ENCODE results near the gene RANBP17. TPM values are rescaled to one million over a fixed set of nuclear protein-coding genes. Genes with fewer than 3 reads are reported as not detected.

RANBP17 gene
- total RNA-seq, 2 donors from 2014 or later: 26.6 to 28.0 TPM

- no peak overlapping the region for H3K27ac ChIP-seq (ENCODE audit: low read depth, low read length)
- peaks cover 35% of the 10 kb centered on the region for H3K27me3 ChIP-seq (ENCODE audit: control insufficient read depth, insufficient read depth, low read length, poor library complexity, severe bottlenecking)
- Mint-ChIP-seq H3K4me3 (no peak overlapping the region), H3K27ac (no peak overlapping the region), H3K4me1 (peaks cover 2% of the 10 kb centered on the region), H3K9me3 (no peaks in the 10 kb centered on the region), H3K27me3 (ENCODE audit: insufficient read depth) (peaks cover 32% of the 10 kb centered on the region), H3K36me3 (ENCODE audit: low read depth) (no peaks in the 10 kb centered on the region)
- TF ChIP-seq CTCF (conservative IDR thresholded peaks at IDR 0.05): no peak
- H3K4me1 ChIP-seq (ENCODE audit: control insufficient read depth, insufficient read depth, low read length): no peaks in the 10 kb centered on the region
- H3K36me3 ChIP-seq (ENCODE audit: control insufficient read depth, insufficient read depth, low read length): no peaks in the 10 kb centered on the region
- no peak overlapping the region for H3K4me3 ChIP-seq (ENCODE audit: low read length)
- DNase-seq: no peak
- H3K9me3 ChIP-seq (ENCODE audit: control insufficient read depth, low read length): no peaks in the 10 kb centered on the region
- H3K9ac ChIP-seq (ENCODE audit: extremely low read depth, low read length, poor library complexity, severe bottlenecking): no peak overlapping the region
Observed at GRCh38 chr5:171340042-171340441, 478.2 kb downstream of the RANBP17 start.

GRCh38 chr5:171340491-171340890 is 478.7 kb downstream of the RANBP17 start:
- Mint-ChIP-seq H3K4me3 (no peak overlapping the region), H3K36me3 (ENCODE audit: low read depth) (no peaks in the 10 kb centered on the region), H3K27me3 (ENCODE audit: insufficient read depth) (peaks cover 28% of the 10 kb centered on the region), H3K9me3 (no peaks in the 10 kb centered on the region), H3K27ac (no peak overlapping the region), H3K4me1 (peaks cover 2% of the 10 kb centered on the region)
- H3K9ac ChIP-seq (ENCODE audit: extremely low read depth, low read length, poor library complexity, severe bottlenecking): no peak overlapping the region
- no peaks in the 10 kb centered on the region for H3K36me3 ChIP-seq (ENCODE audit: control insufficient read depth, insufficient read depth, low read length)
- H3K4me3 ChIP-seq (ENCODE audit: low read length): no peak overlapping the region
- no peak for TF ChIP-seq CTCF (conservative IDR thresholded peaks at IDR 0.05)
- 72 to 85% methylated on average over 3 to 6 of the region's 6 CpGs for WGBS, 2 experiments (ENCODE audit: insufficient coverage in 1 of 2, insufficient read length in 1 of 2)
- peaks cover 30% of the 10 kb centered on the region for H3K27me3 ChIP-seq (ENCODE audit: control insufficient read depth, insufficient read depth, low read length, poor library complexity, severe bottlenecking)
- no peaks in the 10 kb centered on the region for H3K9me3 ChIP-seq (ENCODE audit: control insufficient read depth, low read length)
- DNase-seq: no peak
- H3K27ac ChIP-seq (ENCODE audit: low read depth, low read length): no peak overlapping the region
- no peaks in the 10 kb centered on the region for H3K4me1 ChIP-seq (ENCODE audit: control insufficient read depth, insufficient read depth, low read length)

GRCh38 chr5:171342362-171343111 is 480.7 kb downstream of the RANBP17 start:
- peaks cover 10% of the 10 kb centered on the region for H3K27me3 ChIP-seq (ENCODE audit: control insufficient read depth, insufficient read depth, low read length, poor library complexity, severe bottlenecking)
- no peaks in the 10 kb centered on the region for H3K4me1 ChIP-seq (ENCODE audit: control insufficient read depth, insufficient read depth, low read length)
- H3K36me3 ChIP-seq (ENCODE audit: control insufficient read depth, insufficient read depth, low read length): no peaks in the 10 kb centered on the region
- H3K36me3 Mint-ChIP-seq (ENCODE audit: low read depth): no peaks in the 10 kb centered on the region
- no peak overlapping the region for H3K27ac ChIP-seq (ENCODE audit: low read depth, low read length)
- no peaks in the 10 kb centered on the region for H3K9me3 ChIP-seq (ENCODE audit: control insufficient read depth, low read length)
- H3K4me3 ChIP-seq (ENCODE audit: low read length): no peak overlapping the region
- TF ChIP-seq CTCF (conservative IDR thresholded peaks at IDR 0.05): peak; percentile 86
- WGBS, 2 experiments (ENCODE audit: insufficient coverage in 1 of 2, insufficient read length in 1 of 2): 55 to 64% methylated on average over 14 to 17 of the region's 17 CpGs
- peaks cover 7% of the 10 kb centered on the region for H3K27me3 Mint-ChIP-seq (ENCODE audit: insufficient read depth)
- peak; percentile 82 for DNase-seq
- H3K4me3 Mint-ChIP-seq: no peak overlapping the region
- H3K9ac ChIP-seq (ENCODE audit: extremely low read depth, low read length, poor library complexity, severe bottlenecking): no peak overlapping the region
- H3K4me1 Mint-ChIP-seq: peaks cover 2% of the 10 kb centered on the region
- H3K9me3 Mint-ChIP-seq: no peaks in the 10 kb centered on the region
- no peak overlapping the region for H3K27ac Mint-ChIP-seq
